NAMALWA (cell line): ENCODE results near the gene TCN2.
A peak's percentile ranks its signal among the peaks of the same experiment; 100 is the strongest.
"Not testable (repeated sequence)": the region's sequence is repeated elsewhere in the genome, so short reads cannot be mapped to it uniquely, and the experiment has no call there.

Source experiments
- DNase-seq: peaks from one replicate; pipeline ENCODE4 v3.0.0-alpha.2; 2015; ENCODE audit warnings: low spot score

TCN2 gene

GRCh38 chr22:30606455-30607299 lies at the start of gene TCN2:
TCN2 (plus strand) TSS chr22:30607174; CDS start chr22:30607332, 158 bp downstream.
- peak; percentile 51 for DNase-seq

GRCh38 chr22:30557243-30557642 lies 49.7 kb upstream of the TCN2 start:
- no peak for DNase-seq

- no peak for DNase-seq
Measured at GRCh38 chr22:30559889-30560288, 47.1 kb upstream of the TCN2 start.

GRCh38 chr22:30560643-30561202 lies 46.3 kb upstream of the TCN2 start:
- DNase-seq, result peak; percentile 32

- no peak for DNase-seq
Measured at GRCh38 chr22:30561402-30562189, 45.4 kb upstream of the TCN2 start.

GRCh38 chr22:30562366-30562765 lies 44.6 kb upstream of the TCN2 start:
- DNase-seq, result no peak

- no peak for DNase-seq
Measured at GRCh38 chr22:30564045-30564760, 42.8 kb upstream of the TCN2 start.

- DNase-seq, result no peak
Measured at GRCh38 chr22:30564761-30565119, 42.2 kb upstream of the TCN2 start.

- DNase-seq, result no peak
Measured at GRCh38 chr22:30565341-30565740, 41.6 kb upstream of the TCN2 start.

GRCh38 chr22:30566125-30566524 lies 40.8 kb upstream of the TCN2 start:
- DNase-seq, result no peak

- not testable (repeated sequence) for DNase-seq
Measured at GRCh38 chr22:30567277-30567676, 39.7 kb upstream of the TCN2 start.

GRCh38 chr22:30568137-30568805 lies 38.7 kb upstream of the TCN2 start:
- DNase-seq, result no peak

- no peak for DNase-seq
Measured at GRCh38 chr22:30569674-30570202, 37.2 kb upstream of the TCN2 start.

GRCh38 chr22:30572210-30572609 lies 34.8 kb upstream of the TCN2 start:
- no peak for DNase-seq

- DNase-seq, result no peak
Measured at GRCh38 chr22:30572840-30573593, 34.0 kb upstream of the TCN2 start.

- no peak for DNase-seq
Measured at GRCh38 chr22:30573594-30574094, 33.3 kb upstream of the TCN2 start.

- DNase-seq, result no peak
Measured at GRCh38 chr22:30574095-30574981, 32.6 kb upstream of the TCN2 start, which contains the start of gene GAL3ST1. GAL3ST1 (minus strand) TSS chr22:30574665; CDS start chr22:30557392, 17,273 bp downstream.

- DNase-seq, result no peak
Measured at GRCh38 chr22:30574997-30575671, 31.8 kb upstream of the TCN2 start.

- no peak for DNase-seq
Measured at GRCh38 chr22:30575859-30576258, 31.1 kb upstream of the TCN2 start.
